Measurements from ENCODE around the gene RAD51D.
A peak's percentile ranks its signal among the peaks of the same experiment; 100 is the strongest.
"Not testable (repeated sequence)": the region's sequence is repeated elsewhere in the genome, so short reads cannot be mapped to it uniquely, and the experiment has no call there.

Gene RAD51D

GRCh38 chr17:35090707-35091106 lies 29.0 kb downstream of the RAD51D start:
- DNase-seq (ENCODE audit: low spot score), result not testable (repeated sequence)

- peak; percentile 43 for DNase-seq (ENCODE audit: low spot score)
Measured at GRCh38 chr17:35089586-35090296, 29.9 kb downstream of the RAD51D start.

- DNase-seq (ENCODE audit: low spot score), result peak; percentile 90
Measured at GRCh38 chr17:35088881-35089585, 30.6 kb downstream of the RAD51D start.

GRCh38 chr17:35088356-35088880 lies 31.2 kb downstream of the RAD51D start:
- peak; percentile 86 for DNase-seq (ENCODE audit: low spot score)

GRCh38 chr17:35087731-35088355 lies 31.8 kb downstream of the RAD51D start:
- DNase-seq (ENCODE audit: low spot score), result peak; percentile 58

GRCh38 chr17:35086931-35087573 lies 32.6 kb downstream of the RAD51D start:
- no peak for DNase-seq (ENCODE audit: low spot score)

- no peak for DNase-seq (ENCODE audit: low spot score)
Measured at GRCh38 chr17:35086164-35086563, 33.5 kb downstream of the RAD51D start.

GRCh38 chr17:35084987-35085386 lies 34.7 kb downstream of the RAD51D start:
- no peak for DNase-seq (ENCODE audit: low spot score)

- DNase-seq (ENCODE audit: low spot score), result no peak
Measured at GRCh38 chr17:35083071-35083470, 36.6 kb downstream of the RAD51D start.

GRCh38 chr17:35082073-35082657 lies 37.5 kb downstream of the RAD51D start:
- DNase-seq (ENCODE audit: low spot score), result peak; percentile 34

GRCh38 chr17:35081638-35082037 lies 38.0 kb downstream of the RAD51D start:
- no peak for DNase-seq (ENCODE audit: low spot score)

- no peak for DNase-seq (ENCODE audit: low spot score)
Measured at GRCh38 chr17:35080536-35080935, 39.1 kb downstream of the RAD51D start.

- no peak for DNase-seq (ENCODE audit: low spot score)
Measured at GRCh38 chr17:35079547-35080423, 39.9 kb downstream of the RAD51D start.

- DNase-seq (ENCODE audit: low spot score), result no peak
Measured at GRCh38 chr17:35076874-35077273, 42.8 kb downstream of the RAD51D start.

GRCh38 chr17:35074711-35075707 lies 44.7 kb downstream of the RAD51D start:
- DNase-seq (ENCODE audit: low spot score), result peak; percentile 77

- no peak for DNase-seq (ENCODE audit: low spot score)
Measured at GRCh38 chr17:35073991-35074627, 45.6 kb downstream of the RAD51D start.

GRCh38 chr17:35073183-35073790 lies 46.4 kb downstream of the RAD51D start:
- no peak for DNase-seq (ENCODE audit: low spot score)

- no peak for DNase-seq (ENCODE audit: low spot score)
Measured at GRCh38 chr17:35069311-35069710, 50.3 kb downstream of the RAD51D start.

- no peak for DNase-seq (ENCODE audit: low spot score)
Measured at GRCh38 chr17:35068249-35068648, 51.4 kb downstream of the RAD51D start.
